ENCODE results near the gene S100A13.

The S100A13 gene

DNA sequence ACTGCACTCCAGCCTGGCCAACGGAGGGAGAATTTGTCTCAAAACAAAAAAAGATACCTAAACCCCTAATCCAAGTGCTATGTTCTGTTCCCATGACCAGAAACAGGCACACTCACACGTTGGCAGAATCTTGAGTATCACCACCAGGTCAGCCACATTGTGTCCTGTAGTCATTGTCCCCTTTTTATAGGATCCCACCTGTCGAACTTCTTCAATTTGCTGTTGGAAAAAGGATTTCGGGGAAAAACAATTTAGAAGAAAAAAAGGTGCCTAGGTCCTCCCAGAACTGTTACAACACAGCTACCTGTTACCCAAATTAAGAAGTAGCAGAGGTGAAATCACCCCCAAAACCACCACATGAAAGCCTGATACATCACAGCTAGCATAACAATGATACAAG is 40.1 kb upstream of the S100A13 start:
- TF ChIP-seq, protein P1, sequence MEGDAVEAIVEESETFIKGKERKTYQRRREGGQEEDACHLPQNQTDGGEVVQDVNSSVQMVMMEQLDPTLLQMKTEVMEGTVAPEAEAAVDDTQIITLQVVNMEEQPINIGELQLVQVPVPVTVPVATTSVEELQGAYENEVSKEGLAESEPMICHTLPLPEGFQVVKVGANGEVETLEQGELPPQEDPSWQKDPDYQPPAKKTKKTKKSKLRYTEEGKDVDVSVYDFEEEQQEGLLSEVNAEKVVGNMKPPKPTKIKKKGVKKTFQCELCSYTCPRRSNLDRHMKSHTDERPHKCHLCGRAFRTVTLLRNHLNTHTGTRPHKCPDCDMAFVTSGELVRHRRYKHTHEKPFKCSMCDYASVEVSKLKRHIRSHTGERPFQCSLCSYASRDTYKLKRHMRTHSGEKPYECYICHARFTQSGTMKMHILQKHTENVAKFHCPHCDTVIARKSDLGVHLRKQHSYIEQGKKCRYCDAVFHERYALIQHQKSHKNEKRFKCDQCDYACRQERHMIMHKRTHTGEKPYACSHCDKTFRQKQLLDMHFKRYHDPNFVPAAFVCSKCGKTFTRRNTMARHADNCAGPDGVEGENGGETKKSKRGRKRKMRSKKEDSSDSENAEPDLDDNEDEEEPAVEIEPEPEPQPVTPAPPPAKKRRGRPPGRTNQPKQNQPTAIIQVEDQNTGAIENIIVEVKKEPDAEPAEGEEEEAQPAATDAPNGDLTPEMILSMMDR (conservative IDR thresholded peaks at IDR 0.05) = no peak
- no peak for TF ChIP-seq ZFX (IDR thresholded peaks at IDR 0.05)
- no peak overlapping the region for H3K27ac ChIP-seq

DNA sequence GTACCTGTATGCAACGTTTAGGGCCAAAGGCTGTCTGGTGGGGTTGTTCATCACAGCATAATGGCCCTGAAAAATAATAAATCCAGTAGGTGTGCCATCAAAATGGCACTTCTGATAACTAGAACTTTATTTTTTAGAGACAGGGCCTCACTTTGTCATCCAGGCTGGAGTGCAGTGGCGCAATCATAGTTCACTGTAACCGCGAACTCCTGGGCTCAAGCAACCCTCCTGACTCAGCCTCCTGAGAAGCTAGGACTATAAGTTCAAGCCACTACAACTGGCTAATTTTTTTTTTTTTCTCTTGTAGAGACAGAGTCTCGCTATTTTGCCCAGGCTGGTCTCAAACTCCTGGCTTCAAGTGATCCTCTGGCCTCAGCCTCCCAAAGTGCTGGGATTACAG is 35.9 kb upstream of the S100A13 start:
- no peak for TF ChIP-seq ZFX (IDR thresholded peaks at IDR 0.05)
- TF ChIP-seq, protein P1 (conservative IDR thresholded peaks at IDR 0.05) = no peak
- no peak overlapping the region for H3K27ac ChIP-seq

DNA sequence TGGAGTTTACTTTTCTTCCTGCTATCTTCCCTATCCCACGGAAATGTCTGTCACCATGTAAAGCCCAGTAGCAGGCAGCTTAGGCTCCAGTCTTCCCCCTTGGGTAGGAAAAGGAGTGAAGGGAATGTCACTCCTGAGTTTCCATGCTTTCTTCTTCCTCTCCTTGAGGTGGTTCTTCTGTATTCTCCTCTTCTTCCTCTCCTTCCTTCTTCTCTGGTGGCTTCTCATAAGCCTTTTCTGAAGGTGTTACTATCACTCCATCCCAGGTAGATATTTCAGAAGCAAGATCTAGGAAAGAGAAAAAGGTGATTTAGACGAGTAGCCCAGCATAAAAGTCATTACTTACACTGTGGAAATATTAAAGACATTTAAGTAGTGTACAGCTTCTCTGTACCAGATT is 35.0 kb upstream of the S100A13 start:
- no peak overlapping the region for H3K27ac ChIP-seq
- TF ChIP-seq, protein P1 (conservative IDR thresholded peaks at IDR 0.05) = no peak
- no peak for TF ChIP-seq ZFX (IDR thresholded peaks at IDR 0.05)

DNA sequence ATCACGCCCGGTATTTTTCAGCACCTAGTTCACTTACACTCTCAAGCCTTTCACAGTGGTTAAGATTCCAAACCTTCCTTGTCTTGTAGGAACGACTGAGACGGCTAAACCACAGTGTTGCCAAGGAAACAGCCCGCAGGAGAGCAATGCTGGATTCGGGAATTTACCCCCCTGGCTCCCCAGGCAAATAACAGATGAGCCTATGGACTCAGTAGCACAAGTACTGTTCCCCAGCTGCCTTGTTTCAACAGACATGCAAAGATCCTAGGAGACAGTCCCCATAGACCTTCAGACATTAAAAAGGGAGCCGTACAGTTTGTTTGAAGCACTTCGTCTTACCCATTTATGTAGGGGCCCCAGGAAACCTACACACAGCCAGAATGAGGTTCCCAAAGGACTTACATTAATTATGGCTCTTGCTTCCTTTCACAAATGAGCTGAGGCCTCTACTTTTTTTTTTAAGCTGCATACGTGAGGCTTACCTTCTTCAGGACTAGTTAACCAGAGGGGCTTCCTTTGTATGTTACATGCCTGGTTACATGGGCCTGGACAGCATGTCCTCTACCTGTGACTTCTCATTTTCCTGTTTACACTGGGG is 33.9 kb upstream of the S100A13 start:
- TF ChIP-seq, protein P1 (conservative IDR thresholded peaks at IDR 0.05) = no peak
- TF ChIP-seq ZFX (IDR thresholded peaks at IDR 0.05) = no peak
- H3K27ac ChIP-seq = no peak overlapping the region

DNA sequence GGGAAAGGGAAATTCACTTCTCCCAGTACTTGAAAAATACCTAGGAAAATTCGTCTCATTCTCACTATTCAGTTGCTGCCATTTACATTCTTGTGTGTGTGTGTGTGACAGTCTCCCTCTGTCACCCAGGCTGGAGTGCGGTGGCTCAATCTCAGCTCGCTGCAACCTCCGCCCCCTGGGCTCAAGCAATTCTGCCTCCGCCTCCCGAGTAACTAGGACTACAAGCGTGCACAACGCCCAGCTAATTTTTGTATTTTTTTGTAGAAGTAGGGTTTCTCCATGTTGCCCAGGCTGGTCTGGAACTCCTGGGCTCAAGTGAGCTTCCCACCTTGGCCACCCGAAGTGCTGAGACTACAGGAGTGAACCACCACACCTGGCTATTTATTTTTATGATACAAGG is 32.4 kb upstream of the S100A13 start:
- peak overlapping the region; percentile 75 for H3K27ac ChIP-seq
- TF ChIP-seq, protein P1 (conservative IDR thresholded peaks at IDR 0.05) = no peak
- no peak for TF ChIP-seq ZFX (IDR thresholded peaks at IDR 0.05)

DNA sequence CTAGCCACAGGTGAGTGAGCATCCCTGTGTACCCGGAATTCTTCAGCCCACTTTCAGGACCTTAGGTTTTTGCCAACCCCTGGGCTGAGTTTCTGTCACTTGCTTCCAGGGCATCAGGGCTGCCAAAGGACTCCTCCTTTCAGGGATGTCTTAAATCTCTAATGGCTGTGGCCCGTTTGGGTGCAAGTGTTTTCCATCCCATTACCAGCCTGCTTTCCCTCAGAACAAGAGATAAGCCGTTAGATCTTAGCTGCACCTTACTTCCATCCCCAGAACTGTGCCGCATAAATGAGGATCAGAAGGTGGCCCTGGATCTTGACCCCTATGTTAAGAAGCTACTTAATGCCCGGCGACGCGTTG is 31.9 kb upstream of the S100A13 start:
- peak overlapping the region; percentile 75 for H3K27ac ChIP-seq
- TF ChIP-seq, protein P1 (conservative IDR thresholded peaks at IDR 0.05) = no peak
- TF ChIP-seq ZFX (IDR thresholded peaks at IDR 0.05) = no peak

DNA sequence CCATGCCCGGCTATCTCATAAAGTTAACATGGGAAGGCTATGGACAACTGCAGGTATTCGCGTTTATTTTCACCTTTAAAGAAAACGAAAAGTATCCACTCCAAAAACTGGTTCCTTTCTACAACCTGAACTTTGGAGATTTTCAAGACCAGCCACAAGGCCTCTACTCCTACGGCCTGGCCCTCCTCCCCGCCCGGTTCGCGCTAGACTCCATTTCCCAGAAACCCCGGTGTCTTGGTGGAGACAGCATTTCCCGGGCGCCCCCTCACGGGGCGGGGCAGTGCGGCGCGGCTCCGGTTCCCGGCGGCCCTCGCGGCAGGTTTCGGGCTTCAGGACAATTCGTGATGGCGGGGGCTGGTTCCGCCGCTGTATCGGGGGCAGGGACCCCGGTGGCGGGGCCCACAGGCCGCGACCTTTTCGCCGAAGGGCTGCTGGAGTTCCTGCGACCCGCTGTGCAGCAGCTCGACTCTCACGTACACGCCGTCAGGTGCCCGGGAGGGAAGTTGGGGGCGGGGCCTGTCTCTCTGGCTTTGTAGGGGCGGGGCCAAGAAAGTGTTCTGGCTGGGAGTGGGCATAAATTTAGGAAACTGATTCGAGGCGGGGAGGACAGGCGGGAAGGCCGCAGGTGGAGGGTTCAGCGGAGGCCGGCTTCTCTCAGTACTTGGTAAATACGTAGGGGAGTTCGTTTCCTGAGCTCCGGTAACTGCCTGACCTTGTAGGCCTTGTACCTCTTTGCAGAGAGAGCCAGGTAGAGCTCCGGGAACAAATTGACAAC is 31.3 kb upstream of the S100A13 start, which contains the start of gene SNAPIN:
SNAPIN (plus strand) TSS at position 304 of the 775 bp plus-strand sequence; CDS start at position 345, 41 bp downstream.
- TF ChIP-seq, protein P1 (conservative IDR thresholded peaks at IDR 0.05) = no peak
- TF ChIP-seq ZFX (IDR thresholded peaks at IDR 0.05) = peak; percentile 85; the same call in 1 of the 2 replicates
- peak within 1 kb of the TSS; percentile 75 for H3K27ac ChIP-seq
